ENCODE results near the gene STPG2. TPM values are rescaled to one million over a fixed set of nuclear protein-coding genes. Genes with fewer than 3 reads are reported as not detected.

The STPG2 gene
- total RNA-seq, 4 donors from 2014 or later: 0.42 TPM; not detected in 3

DNA sequence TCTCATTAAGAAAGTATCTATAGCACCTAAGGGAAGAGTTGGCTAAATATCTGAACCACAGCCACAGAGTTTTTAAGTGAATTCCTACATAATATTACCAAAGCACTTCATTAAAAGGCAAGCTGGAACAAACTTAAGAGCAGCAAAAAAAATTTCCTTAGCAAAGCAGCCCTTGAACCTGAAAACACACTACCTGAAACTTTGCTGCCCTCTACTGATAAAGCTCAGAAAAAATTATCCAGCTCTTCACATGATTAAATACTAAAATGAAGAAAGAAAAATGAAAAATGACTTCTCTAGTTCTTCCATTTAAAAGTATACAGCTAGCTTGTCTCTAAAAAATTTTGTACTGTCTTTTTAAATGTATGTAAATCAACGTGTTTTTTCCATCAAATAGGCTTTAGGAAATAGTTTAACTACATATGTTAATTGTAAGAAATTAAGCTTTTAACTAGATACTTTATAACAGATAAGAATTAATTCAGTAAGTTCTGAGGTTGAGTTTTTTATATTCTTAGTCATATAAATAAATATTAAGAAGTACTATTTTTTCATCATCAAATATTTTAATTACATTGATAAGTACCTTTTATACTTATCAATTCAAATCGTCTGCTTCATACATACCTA, 156.1 kb downstream of the STPG2 start:
- intact Hi-C loops (cut with DNase I; ENCODE audit: low total_unique reads): no loop called here
- DNase-seq (no peak), ATAC-seq (no peak)
- Histone ChIP-seq H3K36me3 (no peaks in the 10 kb centered on the region), H3K27ac (no peak overlapping the region), H3K4me1 (no peaks in the 10 kb centered on the region), H3K27me3 (no peaks in the 10 kb centered on the region), H3K9me3 (no peaks in the 10 kb centered on the region), H3K4me3 (no peak overlapping the region)
- no peak for TF ChIP-seq POLR2A (IDR thresholded peaks at IDR 0.05)
- TF ChIP-seq, protein P1, sequence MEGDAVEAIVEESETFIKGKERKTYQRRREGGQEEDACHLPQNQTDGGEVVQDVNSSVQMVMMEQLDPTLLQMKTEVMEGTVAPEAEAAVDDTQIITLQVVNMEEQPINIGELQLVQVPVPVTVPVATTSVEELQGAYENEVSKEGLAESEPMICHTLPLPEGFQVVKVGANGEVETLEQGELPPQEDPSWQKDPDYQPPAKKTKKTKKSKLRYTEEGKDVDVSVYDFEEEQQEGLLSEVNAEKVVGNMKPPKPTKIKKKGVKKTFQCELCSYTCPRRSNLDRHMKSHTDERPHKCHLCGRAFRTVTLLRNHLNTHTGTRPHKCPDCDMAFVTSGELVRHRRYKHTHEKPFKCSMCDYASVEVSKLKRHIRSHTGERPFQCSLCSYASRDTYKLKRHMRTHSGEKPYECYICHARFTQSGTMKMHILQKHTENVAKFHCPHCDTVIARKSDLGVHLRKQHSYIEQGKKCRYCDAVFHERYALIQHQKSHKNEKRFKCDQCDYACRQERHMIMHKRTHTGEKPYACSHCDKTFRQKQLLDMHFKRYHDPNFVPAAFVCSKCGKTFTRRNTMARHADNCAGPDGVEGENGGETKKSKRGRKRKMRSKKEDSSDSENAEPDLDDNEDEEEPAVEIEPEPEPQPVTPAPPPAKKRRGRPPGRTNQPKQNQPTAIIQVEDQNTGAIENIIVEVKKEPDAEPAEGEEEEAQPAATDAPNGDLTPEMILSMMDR (IDR thresholded peaks at IDR 0.05 in 4 of 5, conservative IDR thresholded peaks at IDR 0.05 in 1 of 5): no peak
- in situ Hi-C loops (cut with MboI; ENCODE audit: low sequenced_read_pairs in 4 of 4): no loop called here

DNA sequence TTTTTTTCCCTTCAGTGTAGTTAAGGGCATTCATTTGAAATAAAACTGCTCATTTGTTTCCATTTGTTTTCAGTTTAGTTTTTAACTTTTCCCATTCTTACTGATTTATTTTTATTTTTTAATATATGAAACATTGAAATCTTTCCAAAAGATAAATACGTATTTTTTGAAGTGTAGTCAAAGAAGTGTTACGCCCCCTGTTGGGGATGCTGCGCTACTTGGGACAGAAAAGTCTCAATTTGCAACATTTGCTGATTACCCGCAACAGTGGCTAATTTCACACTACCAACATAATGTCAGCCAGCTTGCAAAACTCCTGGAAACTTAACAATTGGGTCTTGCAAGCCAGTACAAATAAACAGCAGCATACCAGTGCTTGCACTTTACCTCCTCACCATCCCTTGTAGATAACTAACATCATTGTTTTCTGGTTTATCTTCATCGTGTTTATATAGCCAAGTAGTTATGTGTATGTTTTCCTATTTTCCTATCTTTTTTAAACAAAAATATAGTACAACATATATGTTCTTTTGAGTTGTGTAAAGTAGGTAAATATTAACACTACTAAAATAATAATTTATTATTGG, 158.6 kb downstream of the STPG2 start:
- DNase-seq (no peak), ATAC-seq (no peak)
- intact Hi-C loops (cut with DNase I; ENCODE audit: low total_unique reads): no loop called here
- no peaks in the 10 kb centered on the region for H3K36me3 ChIP-seq
- no peak overlapping the region for H3K27ac ChIP-seq
- H3K9me3 ChIP-seq: no peaks in the 10 kb centered on the region
- no peak for TF ChIP-seq POLR2A (IDR thresholded peaks at IDR 0.05)
- TF ChIP-seq, protein P1 (IDR thresholded peaks at IDR 0.05 in 4 of 5, conservative IDR thresholded peaks at IDR 0.05 in 1 of 5): no peak
- H3K4me3 ChIP-seq: no peak overlapping the region
- no peaks in the 10 kb centered on the region for H3K4me1 ChIP-seq
- in situ Hi-C loops (cut with MboI; ENCODE audit: low sequenced_read_pairs in 4 of 4): no loop called here
- H3K27me3 ChIP-seq: no peaks in the 10 kb centered on the region

DNA sequence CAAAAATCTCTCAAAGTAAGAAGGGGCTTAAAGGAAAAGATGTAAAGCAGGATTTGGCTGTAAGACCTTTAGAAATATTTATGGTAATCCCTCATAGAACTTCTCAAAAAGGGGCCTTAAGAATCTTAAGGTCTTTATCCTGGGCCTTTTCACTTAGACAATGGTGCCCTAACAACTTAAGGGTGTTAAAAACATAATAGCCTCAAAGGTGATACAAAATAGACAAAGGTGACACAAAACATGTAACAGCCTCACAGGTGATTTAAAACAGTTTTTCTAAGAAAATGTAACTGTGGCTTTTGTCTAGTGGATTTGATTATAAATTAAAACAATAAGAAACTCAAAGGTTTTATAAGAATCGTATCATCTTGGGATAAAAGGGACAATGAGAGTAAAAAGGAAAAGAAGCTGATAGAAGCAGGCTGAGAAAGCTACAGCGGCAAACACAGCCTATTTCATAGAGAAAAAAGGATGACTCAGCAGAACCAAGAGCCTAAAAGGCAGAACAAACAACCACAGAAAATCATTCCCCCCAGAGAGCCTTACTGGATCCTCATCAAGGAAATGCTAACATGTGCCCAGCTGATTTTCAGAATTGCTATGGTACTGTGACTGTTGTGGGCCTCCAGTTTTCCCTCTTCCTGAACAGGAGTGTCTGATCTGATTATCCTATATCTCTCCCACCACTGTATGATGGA, 164.3 kb downstream of the STPG2 start:
- in situ Hi-C loops (cut with MboI; ENCODE audit: low sequenced_read_pairs in 4 of 4) (no loop called here), intact Hi-C loops (cut with DNase I; ENCODE audit: low total_unique reads) (no loop called here)
- no peak for ATAC-seq
- H3K27me3 ChIP-seq: no peaks in the 10 kb centered on the region
- no peak overlapping the region for H3K4me3 ChIP-seq
- no peaks in the 10 kb centered on the region for H3K4me1 ChIP-seq
- DNase-seq: no peak
- no peaks in the 10 kb centered on the region for H3K9me3 ChIP-seq
- TF ChIP-seq, protein P1 (IDR thresholded peaks at IDR 0.05 in 4 of 5, conservative IDR thresholded peaks at IDR 0.05 in 1 of 5): no peak
- no peak for TF ChIP-seq POLR2A (IDR thresholded peaks at IDR 0.05)
- no peaks in the 10 kb centered on the region for H3K36me3 ChIP-seq
- no peak overlapping the region for H3K27ac ChIP-seq

DNA sequence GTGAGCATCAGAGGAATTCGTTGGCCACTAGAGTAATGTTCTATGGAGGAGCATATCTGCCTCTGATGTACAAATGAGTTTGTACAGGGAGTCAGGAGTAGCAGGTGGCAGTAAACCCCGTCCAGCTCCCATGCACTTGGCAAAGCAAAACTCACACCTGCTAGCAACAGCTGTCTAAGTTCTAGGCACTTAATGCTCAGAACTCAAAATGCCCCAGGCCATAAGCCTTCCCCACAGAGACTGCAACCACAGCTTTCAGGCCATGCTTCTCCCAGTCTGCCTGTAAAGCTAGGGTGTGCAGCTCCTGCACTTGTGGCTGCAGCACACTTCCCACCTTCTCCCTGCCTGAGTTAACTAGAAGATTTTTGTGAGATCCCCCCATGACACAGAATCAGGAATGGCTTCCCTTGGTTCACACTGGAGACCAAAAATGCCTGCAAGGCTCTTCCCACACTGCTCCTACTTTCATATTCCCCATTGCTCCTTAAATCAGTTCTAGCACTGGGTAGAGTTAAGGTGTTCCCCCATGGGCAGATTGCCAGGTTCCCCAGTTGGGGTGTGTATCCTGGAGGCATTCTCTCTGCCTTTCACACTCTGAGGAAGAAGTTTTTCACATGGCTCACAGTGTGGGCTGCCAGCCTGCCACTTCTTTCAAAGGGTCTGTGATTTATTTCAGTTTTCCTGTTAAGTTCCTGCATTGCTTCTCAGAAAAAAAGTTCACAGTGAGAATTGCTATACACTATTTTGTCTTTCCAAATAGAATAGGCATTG, 189.9 kb downstream of the STPG2 start:
- Histone ChIP-seq H3K27ac (no peak overlapping the region), H3K4me3 (no peak overlapping the region), H3K9me3 (no peaks in the 10 kb centered on the region), H3K36me3 (no peaks in the 10 kb centered on the region), H3K4me1 (no peaks in the 10 kb centered on the region), H3K27me3 (no peaks in the 10 kb centered on the region)
- no peak for ATAC-seq
- TF ChIP-seq POLR2A (IDR thresholded peaks at IDR 0.05): no peak
- TF ChIP-seq, protein P1 (IDR thresholded peaks at IDR 0.05 in 4 of 5, conservative IDR thresholded peaks at IDR 0.05 in 1 of 5): no peak
- DNase-seq: no peak
- intact Hi-C loops (cut with DNase I; ENCODE audit: low total_unique reads) (no loop called here), in situ Hi-C loops (cut with MboI; ENCODE audit: low sequenced_read_pairs in 4 of 4) (no loop called here)
